Activated CD4-positive, alpha-beta T cell treated with anti-CD3 and anti-CD28 coated beads for 4 hours (primary cell): Measurements from ENCODE around the gene SAP30BP.
A peak's percentile ranks its signal among the peaks of the same experiment; 100 is the strongest.

ENCODE experiments used
- DNase-seq, 2 donors: peaks; one replicate each; pipeline ENCODE4 v3.0.0-alpha.2; 2020

Gene SAP30BP

GRCh38 chr17:75748706-75749105 is 81.6 kb downstream of the SAP30BP start:
- DNase-seq: no peak

GRCh38 chr17:75749545-75750389 is 82.6 kb downstream of the SAP30BP start:
- peak; percentile 88 to 90 for DNase-seq

GRCh38 chr17:75750661-75751423 is 83.7 kb downstream of the SAP30BP start:
- no peak for DNase-seq

- DNase-seq: no peak
Measured at GRCh38 chr17:75751676-75752404, 84.7 kb downstream of the SAP30BP start.

GRCh38 chr17:75752405-75752709 is 85.2 kb downstream of the SAP30BP start:
- DNase-seq: no peak

- no peak for DNase-seq
Measured at GRCh38 chr17:75752802-75753513, 85.8 kb downstream of the SAP30BP start.

GRCh38 chr17:75753514-75754377 is 86.6 kb downstream of the SAP30BP start:
- peak; percentile 63 to 73 for DNase-seq

GRCh38 chr17:75754378-75755204 is 87.5 kb downstream of the SAP30BP start:
- DNase-seq: no peak

- DNase-seq: no peak
Measured at GRCh38 chr17:75755205-75755901, 88.2 kb downstream of the SAP30BP start.

GRCh38 chr17:75755990-75756389 is 88.9 kb downstream of the SAP30BP start:
- no peak for DNase-seq

- DNase-seq: no peak
Measured at GRCh38 chr17:75756451-75757085, 89.4 kb downstream of the SAP30BP start.

- DNase-seq: no peak
Measured at GRCh38 chr17:75757086-75757681, 90.0 kb downstream of the SAP30BP start.
